Frontal cortex (tissue), 4 donors: ENCODE results near the gene RALY. TPM values are rescaled to one million over a fixed set of nuclear protein-coding genes. Genes with fewer than 3 reads are reported as not detected.

Source experiments
- DNase-seq, 2 donors: peaks; one replicate each; pipeline ENCODE4 v3.0.0; 2012; ENCODE audit warnings: low spot score in 2 of 2
- FAIRE-seq: peaks from 2 replicates; lab custom pipeline; 2012; peaks lifted over from hg19 to GRCh38; lab: Jason Lieb, UNC
- total RNA-seq: library from RNA; depleted of rRNA; stranded (reverse); fragments of >200 nt; gene quantifications from one replicate; pipeline ENCODE4 v1.2.3, GENCODE V29; 2014
- donor health status: control.
- donor health status: control.
- donor health status: control.

The RALY gene
- total RNA-seq, 1 donor from 2014 or later: 48.5 TPM

DNA sequence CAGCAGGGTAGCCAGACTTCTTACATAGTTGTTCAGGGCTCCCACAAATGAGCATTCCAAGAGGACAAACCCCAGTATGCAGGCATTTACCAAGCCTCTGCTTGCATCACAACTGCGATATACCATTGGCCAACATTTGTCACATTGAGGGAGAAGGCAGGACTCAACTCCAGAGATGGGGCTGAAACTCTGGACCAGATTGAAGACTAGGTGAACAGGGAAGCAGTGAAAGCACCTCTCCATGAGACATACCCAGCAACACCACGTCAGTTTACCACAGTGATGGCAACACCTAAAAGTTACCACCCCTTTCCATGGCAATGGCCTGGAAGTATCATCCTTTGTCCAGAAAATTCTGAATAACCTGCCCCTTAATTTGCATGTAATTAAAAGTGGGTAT, 7.9 kb upstream of the RALY start:
- FAIRE-seq (no peak), DNase-seq (no peak)

- no peak for DNase-seq
- FAIRE-seq: no peak
Observed at GRCh38 chr20:33986560-33987216, 7.0 kb upstream of the RALY start.

DNA sequence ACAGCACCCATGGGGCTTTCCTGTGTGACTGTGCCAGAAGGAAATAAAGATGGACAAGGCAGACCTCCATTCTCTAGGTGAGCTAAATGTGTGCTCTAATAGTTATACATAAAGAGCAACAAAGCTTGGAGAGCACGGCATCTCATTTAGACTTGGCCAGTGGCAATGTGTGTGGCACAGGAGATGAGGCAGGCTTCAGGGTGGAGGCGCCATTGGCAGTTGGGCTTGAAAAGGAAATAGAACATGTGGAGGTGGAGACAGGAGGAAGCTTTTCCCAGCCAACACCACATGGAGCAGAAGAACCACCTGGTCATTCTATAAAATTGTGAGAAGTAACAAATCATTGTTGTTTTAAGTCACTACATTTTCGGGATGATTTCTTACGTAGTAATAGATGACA, 3.6 kb upstream of the RALY start:
- DNase-seq (no peak), FAIRE-seq (no peak)

DNA sequence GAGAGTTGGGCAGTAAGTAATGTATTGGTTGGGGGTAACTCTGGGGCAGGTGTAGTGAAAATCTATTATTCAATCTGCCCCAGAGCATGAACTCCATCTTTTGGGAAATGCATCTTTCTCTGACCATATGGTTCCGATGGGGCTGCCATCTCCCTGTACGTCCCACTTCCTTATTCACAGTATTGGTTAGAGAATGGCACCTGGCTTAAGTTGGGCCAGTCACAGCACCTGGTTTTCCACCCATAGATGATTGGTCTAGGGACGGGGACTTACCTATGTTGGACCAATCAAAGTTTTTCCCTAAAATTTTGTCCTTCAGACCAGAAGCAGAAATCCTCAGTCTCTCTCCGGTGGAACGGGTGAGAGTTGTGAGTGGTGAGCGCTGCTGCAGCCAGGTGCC, 2.2 kb upstream of the RALY start:
- FAIRE-seq (no peak), DNase-seq (no peak)

- no peak for FAIRE-seq
- no peak for DNase-seq
Observed at GRCh38 chr20:33992145-33992922, 1.4 kb upstream of the RALY start.

DNA sequence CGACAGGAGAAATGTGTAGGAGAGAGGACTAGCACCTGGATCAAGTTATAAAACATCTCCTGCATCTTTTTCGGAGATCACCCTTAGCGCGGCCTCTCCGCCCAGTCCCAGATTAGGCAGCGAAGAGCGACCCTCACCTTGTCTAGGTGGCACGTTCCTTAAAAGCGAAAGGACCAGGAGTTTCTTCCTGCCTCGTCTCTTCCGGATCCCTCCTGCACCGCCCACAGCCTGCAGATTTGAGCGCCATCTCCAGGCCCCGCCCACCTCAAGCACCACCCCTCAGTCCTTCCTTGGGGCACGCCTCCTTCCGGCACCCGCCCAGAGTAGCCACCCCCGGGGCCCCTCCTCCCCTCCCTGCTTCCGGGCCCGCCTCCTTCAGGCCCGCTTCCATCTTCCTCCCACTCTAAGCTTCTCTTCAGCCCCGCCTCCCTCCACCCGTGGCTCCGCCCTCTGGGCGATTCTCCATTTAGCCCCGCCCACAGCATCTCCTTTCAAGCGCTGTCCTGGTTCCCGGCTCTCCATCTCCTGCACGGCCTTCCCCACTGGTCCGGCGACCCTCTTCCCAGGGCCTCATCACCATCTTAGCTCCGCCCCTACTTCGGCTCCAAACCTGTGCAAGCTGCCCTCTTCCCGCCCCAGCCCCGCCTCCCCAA, 662 bp upstream of the RALY start:
- DNase-seq: peak; percentile 91 to 96
- no peak for FAIRE-seq

DNA sequence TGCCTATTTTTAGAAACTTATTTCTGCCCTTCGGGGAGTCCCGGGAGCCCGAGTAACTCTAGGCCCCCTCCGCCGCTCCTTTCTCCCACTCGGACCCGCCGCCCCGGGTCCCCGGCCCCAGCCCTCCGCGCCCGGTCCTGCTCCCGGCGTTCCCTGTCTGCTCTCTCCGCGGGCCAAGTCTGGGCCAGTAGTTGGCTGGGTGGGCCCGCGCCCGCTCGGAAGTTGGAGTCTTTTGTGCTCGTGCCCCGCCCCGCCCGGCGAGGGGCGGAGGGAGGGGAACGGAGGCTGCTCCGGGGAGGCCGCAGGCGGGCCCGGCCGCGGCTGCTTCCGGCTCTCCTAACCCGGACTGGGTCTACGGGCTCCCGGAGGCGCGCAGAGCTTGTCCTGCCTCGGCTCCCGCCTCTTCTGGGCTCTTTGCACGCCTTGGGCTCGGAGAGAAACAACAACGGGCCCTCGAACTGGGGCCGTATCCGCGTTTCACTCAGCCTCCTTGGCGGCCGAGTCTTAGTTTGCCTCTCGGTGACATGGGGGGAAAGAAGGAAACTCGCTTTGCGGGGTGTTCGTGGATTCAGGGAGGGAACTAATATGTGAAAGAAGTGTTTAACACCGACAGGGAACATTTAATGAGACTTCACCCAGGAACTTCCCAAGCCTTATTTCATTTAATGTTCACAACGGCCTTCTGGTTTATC, 657 bp downstream of the RALY start:
- DNase-seq (peak; percentile 60 to 75), FAIRE-seq (no peak)

DNA sequence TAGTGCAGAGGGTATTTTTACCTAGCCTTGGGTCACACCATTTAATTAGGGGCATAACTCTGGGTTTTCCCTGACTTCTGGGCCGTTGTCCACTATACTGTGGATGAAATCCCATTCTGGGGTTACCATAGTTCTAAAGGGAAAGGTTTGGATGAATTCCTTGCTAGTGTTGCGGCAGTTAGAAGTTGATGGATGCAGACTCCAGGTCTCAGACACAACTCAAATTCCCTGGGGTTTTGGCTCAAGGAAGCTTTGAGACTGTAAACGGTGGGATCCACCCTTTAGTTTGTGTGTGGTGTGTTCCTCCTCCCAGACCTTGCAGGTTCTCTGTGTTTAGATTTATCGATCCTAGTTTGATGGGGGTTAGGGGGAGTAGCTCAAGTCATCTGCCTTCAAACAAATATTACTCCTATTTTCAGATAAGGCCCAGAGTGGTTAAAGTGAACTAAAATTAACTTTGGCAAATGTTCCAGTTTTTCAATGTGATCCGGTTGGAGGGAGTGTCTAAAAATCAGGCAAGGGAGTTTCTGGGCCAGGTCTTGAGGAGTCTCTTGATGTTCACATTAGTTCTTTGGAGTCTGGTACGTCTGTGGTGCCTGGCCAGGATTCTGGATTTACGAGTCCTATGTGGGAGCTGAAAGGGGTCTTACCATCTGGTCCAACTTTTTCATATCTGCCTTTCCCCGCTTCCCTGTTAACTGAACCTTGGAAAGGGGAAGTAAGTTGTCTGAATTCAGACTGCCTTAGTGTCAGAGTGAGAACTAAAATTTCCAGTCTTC, 1.5 kb downstream of the RALY start:
- DNase-seq: no peak
- FAIRE-seq: no peak

DNA sequence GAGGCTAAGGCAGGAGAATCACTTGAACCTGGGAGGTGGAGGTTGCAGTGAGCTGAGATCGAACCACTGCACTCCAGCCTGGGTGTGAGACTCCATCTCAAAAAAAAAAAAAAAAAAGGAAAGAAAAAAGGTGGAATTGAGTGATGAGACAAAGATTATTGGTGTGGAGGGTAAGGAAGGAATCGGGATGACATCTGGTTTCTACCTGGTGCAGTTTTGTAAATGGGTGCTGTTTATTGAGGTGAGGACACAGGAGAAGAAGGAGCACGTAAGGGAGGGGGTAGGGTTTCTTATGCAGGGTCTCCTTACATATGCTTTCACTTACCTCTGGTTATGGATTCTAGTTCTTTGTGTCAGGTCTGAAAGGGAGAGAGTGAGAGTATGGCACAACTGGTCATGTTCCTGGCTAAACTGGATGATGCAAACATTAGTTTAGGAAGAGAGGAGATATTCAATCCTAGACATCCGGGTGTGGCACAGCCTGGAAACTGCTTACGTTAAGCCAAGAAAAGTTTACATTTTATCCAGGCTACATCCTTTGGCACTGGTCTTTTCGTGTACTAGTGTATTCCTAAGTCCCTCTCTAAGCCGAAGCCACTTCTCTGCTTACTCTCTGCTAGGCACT, 5.4 kb downstream of the RALY start:
- DNase-seq: no peak
- no peak for FAIRE-seq

- no peak for FAIRE-seq
- DNase-seq: no peak
Observed at GRCh38 chr20:34001378-34001777, 7.7 kb downstream of the RALY start.

DNA sequence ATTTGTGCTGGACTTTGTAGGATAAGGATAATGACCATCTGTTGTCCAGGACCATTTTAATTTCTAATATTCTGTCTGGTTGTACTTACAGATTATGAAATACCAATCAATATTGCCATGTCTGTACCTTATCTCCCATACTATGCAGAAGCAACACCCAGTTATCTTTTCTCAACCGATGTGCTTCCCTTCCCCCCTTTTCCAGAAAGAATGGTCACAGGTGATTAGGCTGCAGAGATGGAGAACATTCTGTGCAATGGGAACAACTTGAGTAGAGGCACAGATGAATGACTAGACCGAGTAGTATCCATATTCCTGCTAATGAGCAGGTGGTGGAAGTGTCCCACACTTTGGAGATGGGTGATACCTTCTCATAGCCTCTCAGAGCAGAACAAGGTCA, 10.5 kb downstream of the RALY start:
- FAIRE-seq (no peak), DNase-seq (no peak)

- FAIRE-seq (no peak), DNase-seq (no peak)
Observed at GRCh38 chr20:34004790-34005457, 11.2 kb downstream of the RALY start.

DNA sequence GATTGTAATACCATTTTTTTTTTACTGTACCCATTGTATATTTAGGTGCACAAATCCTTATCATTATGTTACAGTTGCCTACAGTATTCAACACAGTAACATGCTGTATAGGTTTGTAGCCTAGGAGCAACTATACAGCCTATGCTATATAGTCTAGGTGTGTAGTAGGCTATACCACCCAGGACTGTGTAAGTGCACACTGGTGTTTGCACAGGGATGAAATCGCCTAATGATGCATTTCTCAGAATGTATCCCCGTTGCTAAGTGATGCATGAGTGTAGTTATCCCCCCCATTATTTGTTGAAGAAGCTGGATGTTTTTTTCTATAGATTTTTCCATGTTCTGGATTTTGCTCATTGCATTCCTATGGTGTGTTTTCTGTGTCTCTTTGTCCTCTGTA, 12.9 kb downstream of the RALY start:
- no peak for DNase-seq
- FAIRE-seq: no peak

DNA sequence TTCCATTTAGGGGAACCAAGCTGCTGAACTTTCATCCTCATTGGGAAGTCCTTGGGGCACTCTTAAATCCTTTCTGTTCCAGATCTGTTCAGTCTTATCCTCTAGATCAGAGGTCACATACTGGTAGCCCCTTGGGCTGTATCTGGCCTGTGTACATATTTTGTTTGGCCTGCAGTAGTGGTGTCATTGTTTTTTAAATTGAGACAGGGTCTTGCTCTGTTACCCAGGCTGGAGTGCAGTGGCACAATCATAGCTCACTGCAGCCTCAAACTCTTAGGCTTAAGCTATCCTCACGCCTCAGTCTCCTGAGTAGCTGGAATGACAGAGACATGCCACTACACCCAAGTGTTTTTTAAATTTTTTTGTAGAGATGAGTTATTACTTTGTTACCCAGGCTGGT, 14.8 kb downstream of the RALY start:
- DNase-seq (no peak), FAIRE-seq (no peak)

- FAIRE-seq: no peak
- DNase-seq: no peak
Observed at GRCh38 chr20:34010405-34010931, 16.8 kb downstream of the RALY start.

DNA sequence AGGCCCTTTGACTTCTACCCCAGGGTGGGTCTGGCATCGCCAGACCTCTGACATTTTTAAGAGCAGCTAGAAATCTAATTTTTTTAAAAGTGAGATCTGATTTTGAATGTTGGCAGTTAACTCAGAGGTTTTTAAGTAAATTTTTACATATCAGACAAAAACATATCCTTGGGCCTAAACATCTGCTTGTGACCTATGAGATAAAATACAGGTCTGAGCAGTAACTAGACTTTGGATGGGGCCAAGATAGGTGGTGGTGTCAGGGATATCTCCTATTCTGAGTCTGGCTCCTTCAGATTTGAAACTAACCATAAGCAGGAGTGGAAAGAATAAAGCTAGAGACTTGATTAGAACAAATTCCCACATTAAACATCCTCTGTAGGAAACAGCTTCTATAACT, 17.6 kb downstream of the RALY start:
- FAIRE-seq (no peak), DNase-seq (no peak)

DNA sequence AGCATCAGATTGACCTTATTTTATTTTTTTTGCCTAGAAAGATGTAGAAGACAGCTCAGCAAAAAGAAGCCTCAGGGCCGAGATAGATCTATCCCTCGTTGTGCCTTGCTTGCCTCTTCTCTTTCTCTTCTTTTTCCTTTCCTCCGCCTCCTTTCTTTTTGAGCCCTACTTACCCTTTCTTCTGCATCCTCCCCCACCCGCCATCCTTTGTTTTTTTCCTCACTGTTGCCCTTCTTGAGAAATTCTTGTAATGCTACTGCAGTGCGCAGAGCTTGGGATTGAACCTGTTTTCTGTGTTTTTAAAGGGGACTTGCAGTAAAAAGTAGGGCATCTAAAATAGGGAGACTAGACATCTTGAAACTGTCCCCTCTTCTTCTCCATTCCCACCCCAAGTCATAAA, 18.6 kb downstream of the RALY start:
- FAIRE-seq (no peak), DNase-seq (no peak)

DNA sequence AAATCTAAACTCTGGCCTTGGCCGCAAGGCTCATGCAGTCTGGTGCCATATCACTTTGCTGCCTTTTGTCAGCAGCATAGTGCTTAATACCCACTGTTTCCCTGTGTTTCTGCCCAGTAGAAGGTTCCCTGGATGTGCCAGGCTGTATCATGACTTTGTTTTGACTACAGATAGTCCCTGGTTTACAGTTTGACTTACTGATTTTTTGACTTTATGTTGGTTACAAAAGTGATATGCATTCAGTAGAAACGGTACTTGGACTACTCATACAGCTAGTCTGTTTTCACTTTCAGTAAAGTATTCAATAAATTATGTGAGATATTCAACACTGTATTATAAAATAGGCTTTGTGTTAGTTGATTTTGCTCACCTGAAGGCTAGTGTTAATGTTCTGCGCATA, 19.0 kb downstream of the RALY start:
- FAIRE-seq (no peak), DNase-seq (no peak)

DNA sequence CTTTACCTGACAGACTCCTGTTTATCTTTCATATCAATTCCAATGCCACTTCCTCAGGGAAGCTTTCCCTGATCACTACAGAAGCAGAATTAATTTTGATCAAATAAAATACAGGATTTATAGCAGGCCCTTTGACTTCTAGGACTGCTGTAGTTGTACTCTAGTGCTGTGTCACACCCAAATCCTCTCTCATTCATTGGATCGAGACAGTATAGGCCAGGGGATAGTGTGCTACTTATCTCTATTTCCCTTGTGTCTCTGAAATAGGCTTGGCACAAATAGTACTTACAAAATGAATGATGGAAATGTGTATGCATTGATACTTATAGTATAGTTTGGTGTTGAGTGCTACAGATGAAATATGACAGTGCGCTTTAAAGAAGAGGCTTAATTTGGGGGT, 19.8 kb downstream of the RALY start:
- FAIRE-seq: no peak
- no peak for DNase-seq
